GM13977 (cell line): ENCODE data around the gene ADGRB2.

Experiments used
- DNase-seq: peaks from one replicate; pipeline ENCODE4 v3.0.0; 2012; ENCODE audit warnings: low spot score
- in situ Hi-C: fragments of 300-500 bp; cut with MboI; formaldehyde crosslinking; loops from one replicate; pipeline ENCODE4 v1.12.0; 2022; ENCODE audit warnings: low sequenced_read_pairs, low pct_unique_long_range_greater_than_20kb, mixed read lengths, inconsistent platforms; ENCODE audit not compliant: unreplicated experiment
- TF ChIP-seq, protein P1 (sequence below): IDR thresholded peaks from 2 replicates; pipeline ENCODE4 v1.5.1; 2012; ENCODE audit warnings: mild to moderate bottlenecking, control low read depth; ENCODE audit not compliant: insufficient read depth; ENCODE audit errors: extremely low read depth, missing control alignments

Gene ADGRB2

DNA sequence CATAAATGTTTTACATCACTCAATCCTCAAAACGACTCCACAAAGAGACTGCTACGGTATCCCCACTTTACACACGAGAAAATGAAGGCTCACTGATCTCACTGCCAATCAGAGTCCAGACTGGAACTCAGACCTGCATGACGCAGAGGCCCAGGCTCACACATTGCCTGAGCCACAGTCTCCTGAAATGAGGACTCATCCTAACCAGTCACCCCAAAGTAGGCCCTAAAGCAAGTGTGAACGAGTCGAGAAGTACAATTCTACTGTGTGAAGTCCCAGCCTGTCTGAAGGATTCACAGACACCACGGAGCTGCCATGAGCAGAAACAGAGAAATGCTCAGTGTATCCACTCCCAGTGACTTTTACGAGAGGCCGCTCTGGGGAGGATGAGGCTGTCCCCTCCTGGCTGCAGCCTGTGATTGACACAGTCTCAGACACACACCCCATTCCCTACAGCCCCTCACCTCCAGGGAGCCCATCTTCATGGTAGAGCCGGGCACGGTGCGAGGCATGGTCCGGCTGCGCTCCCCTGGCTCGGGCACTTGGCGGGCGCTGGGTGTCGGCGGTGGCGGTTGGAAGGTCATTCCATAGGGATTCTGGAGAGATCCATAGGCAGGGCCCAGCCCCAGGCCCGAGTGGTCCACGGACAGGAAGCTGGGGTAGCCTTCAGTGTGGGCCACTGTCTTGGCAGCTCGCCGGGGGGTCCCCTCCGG lies 33.6 kb downstream of the ADGRB2 start:
- in situ Hi-C loops = no loop called here
- DNase-seq = no peak
- TF ChIP-seq, protein P1, sequence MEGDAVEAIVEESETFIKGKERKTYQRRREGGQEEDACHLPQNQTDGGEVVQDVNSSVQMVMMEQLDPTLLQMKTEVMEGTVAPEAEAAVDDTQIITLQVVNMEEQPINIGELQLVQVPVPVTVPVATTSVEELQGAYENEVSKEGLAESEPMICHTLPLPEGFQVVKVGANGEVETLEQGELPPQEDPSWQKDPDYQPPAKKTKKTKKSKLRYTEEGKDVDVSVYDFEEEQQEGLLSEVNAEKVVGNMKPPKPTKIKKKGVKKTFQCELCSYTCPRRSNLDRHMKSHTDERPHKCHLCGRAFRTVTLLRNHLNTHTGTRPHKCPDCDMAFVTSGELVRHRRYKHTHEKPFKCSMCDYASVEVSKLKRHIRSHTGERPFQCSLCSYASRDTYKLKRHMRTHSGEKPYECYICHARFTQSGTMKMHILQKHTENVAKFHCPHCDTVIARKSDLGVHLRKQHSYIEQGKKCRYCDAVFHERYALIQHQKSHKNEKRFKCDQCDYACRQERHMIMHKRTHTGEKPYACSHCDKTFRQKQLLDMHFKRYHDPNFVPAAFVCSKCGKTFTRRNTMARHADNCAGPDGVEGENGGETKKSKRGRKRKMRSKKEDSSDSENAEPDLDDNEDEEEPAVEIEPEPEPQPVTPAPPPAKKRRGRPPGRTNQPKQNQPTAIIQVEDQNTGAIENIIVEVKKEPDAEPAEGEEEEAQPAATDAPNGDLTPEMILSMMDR = no peak

DNA sequence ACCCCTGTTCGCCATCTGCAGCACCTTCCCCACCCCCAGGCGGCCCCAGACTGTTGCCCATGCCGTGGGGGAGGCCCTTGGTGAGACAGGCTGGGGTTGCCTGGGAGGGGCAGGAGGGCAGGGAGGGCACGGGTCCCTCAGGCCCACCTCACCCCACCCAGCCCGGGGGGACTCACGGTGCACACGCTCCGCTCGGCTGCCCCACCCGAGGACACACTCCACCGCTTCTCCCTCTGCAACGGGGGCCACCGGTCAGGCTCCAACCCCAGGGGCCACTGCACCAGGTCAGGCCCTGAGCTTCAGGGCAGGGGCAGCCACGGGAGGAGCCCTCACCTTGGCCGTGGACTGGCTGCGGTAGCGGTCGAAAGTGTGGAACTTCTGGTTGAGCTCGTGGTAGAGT lies 36.3 kb downstream of the ADGRB2 start:
- no peak for DNase-seq
- in situ Hi-C loops = no loop called here
- TF ChIP-seq, protein P1 = no peak

DNA sequence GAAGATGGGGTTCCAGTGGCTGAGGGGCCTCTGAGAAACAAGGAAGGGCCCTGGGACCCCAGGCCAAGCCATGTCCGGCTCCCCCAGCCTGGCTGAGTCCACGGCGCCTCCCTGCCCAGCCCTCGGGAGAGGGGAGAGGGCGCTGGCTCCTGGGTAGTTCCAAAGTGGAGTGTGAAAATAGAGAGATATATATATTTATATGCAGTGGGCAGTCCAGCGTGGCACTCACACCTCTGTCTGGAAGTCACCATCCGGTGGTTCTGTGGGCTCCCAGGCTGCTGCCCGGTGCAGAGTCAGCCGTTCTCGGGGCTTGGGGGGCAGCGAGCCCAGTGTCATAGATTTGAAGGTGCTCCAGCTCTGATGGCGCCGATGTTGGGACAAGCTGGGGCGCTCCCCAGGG lies 36.9 kb downstream of the ADGRB2 start:
- in situ Hi-C loops = no loop called here
- TF ChIP-seq, protein P1 = no peak
- DNase-seq = no peak

DNA sequence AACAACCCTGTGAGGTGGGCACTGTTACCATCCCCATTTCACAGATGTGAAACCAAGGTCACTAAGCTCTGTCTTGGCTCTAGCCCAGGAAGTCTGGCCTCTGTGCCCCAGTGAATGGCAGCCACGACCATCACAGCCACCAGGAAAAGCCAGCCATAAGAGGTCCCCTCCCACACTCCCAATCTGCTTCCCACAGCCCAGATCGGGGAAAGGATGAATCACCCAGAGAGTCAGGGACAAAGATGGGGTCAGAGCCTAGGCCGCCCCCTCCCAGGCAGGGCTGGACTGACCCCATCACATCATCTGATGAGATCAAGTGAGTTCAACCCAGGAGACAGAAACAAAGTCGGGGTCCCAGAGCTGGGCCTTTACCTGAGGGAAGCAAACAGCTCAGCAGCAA lies 37.4 kb downstream of the ADGRB2 start:
- DNase-seq = no peak
- in situ Hi-C loops = no loop called here
- TF ChIP-seq, protein P1 = no peak

DNA sequence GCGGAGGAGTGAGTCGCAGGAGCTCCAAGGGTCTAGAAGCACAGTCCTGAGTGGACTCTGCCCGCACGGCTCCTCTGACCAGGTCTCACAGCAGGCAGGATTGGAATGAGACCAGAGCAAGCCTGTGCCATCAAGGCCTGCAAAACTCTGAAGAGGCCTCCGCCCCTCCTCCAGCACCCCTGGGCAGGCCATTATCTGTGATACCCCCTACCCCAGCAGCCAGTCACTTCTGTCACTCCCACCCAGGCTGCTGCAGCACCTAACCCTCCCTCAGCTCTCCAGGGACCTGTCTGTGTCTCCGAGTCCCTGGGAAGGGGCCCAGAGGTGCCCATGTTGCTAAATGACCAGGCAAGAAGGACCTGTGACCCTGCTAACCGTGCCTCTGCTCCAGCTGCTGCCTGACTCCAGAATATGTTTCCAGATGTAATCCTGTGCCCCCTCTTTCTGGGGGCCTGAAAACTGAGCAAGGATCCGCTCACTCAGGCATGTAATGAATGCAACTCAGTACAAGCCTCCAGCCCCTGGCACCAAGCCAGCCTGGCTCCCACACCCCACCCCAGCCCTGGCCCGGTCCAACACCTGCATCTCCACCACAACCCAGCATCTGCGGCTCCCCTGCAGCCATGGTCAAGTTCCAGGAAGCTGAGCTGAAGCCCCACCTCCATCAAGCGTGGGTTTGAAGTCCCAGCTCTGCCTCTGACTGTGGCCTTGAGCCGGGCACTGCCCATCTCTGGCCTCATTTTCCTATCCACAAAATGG lies 38.2 kb downstream of the ADGRB2 start:
- in situ Hi-C loops = no loop called here
- DNase-seq = no peak
- TF ChIP-seq, protein P1 = no peak

DNA sequence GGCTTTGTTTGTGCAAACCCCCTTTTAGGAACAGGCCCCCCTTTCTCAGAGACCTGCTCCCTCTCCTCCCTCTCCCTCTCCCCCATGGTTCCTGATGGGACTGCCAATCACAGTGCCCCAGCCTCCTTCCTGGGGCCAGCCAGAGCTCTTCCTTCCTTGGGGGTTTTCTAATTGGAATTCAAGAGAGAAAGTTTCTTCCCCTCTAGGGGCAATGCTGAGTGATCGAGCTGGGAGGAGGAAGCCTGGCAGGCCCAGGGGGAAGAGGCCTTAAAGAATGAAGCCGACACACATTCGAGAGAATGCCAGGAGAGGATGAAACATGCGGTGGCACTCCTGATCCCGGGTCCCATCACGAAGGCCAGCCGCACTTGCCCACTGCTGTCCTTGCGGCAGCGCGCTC lies 39.0 kb downstream of the ADGRB2 start:
- TF ChIP-seq, protein P1 = no peak
- in situ Hi-C loops = no loop called here
- no peak for DNase-seq
